ENCODE results near the gene CRELD1.
A peak's percentile ranks its signal among the peaks of the same experiment; 100 is the strongest.
"Not testable (repeated sequence)": the region's sequence is repeated elsewhere in the genome, so short reads cannot be mapped to it uniquely, and the experiment has no call there.

CRELD1 gene

DNA sequence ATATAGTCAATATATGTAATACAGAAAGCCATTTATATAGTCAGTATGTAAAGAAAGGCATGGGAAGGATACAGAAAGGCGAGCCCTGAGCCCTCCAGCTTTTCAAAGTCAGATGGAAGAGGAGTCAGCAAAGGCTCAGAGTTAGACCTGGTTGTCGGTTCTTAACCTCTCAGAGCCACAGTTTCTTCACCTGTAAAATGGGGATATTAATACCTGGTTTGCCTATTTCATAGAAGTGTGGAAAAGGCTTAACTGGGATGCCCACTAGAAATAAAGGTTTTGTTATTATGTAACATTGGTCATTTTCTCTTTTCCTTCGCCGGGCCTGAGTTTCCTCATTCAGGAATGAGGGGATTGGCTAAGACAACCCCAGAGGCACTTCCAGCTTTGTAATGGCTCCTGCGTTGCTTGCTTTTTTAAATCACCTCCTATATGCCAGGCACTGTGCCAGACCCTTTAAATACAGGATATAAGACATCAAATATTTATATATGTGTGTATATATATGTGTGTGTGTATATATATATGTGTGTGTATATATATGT is 2.4 kb downstream of the CRELD1 start:
- no peak for DNase-seq

DNA sequence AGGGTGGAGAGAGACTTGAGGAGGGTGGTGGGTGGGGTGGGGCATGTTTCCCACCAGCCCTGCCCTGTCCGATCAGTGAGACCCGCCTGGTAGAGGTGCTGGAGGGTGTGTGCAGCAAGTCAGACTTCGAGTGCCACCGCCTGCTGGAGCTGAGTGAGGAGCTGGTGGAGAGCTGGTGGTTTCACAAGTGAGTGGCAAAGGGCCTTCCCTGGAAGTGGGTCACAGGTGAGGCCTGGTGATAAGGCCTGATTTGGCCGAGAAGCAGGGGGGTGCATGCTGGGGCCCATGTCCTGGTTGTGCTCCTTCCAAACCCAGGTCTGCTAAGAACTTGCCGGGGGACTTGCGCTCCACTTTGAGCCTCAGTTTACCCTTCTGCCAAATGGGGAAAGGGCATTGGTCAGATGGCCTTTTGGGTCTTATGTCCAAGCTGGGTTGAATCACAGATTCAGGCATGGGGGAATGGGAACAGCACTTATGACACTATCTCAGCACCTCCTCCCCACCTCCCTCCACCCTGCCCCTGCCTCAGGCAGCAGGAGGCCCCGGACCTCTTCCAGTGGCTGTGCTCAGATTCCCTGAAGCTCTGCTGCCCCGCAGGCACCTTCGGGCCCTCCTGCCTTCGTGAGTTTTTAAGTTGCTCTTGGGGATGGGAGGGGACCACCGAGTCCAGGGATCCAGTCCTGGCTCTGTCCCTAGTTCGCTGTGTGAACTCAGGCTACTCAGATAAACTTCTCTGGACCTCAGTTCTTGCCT is 4.0 kb downstream of the CRELD1 start:
- DNase-seq = no peak

DNA sequence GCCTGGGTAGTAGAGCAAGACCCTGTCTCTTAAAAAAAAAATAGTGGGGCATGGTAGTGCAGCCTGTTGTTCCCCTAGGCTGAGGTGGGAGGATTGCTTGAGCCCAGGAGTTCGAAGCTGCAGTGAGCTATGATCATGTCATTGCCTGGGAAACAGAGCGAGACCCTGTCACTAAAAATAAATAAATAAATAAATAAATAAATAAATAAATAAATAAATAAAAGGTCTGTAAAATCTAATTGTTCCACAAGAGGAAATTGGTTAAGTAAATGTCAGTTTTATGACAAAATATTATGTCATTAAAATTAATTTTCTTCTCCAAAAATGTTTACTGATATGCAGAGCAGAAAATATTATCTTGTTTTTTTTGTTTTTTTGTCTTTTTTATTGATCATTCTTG is 5.3 kb downstream of the CRELD1 start:
- no peak for DNase-seq

DNA sequence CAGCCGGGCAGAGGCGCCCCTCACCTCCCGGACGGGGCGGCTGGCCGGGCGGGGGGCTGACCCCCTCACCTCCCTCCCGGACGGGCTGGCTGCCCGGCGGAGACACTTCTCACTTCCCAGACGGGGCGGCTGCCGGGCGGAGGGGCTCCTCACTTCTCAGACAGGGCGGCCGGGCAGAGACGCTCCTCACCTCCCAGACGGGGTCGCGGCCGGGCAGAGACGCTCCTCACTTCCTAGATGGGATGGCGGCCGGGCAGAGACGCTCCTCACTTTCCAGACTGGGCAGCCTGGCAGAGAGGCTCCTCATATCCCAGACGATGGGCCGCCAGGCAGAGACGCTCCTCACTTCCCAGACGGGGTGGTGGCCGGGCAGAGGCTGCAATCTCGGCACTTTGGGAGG is 6.3 kb downstream of the CRELD1 start:
- not testable (repeated sequence) for DNase-seq

DNA sequence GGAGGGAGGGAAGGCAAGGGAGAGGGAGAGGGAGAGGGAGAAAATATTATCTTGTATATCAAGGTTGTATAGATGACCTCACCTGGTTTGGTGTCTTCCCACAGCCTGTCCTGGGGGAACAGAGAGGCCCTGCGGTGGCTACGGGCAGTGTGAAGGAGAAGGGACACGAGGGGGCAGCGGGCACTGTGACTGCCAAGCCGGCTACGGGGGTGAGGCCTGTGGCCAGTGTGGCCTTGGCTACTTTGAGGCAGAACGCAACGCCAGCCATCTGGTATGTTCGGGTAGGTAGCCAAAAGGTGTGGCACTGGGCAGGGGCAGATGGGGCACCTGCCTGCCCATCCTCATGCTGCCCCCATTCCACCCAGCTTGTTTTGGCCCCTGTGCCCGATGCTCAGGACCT is 7.1 kb downstream of the CRELD1 start:
- no peak for DNase-seq

DNA sequence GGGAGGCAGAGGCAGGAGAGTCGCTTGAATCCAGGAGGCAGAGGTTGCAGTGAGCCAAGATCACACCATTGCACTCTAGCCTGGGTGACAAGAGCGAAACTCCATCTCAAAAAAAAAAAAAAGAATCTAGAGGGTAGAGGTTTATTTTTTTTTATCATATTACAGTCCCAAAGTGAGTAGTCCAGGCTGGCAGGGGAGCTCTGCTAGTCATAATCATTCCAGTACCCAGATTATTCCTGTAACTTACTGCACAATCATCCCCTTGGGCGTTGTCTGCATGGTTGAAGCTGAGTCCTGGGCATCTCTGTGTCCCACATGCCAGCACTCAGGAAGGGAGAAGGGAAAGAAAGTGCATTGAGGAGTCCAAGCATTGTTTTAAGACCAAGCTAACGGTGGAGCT is 8.5 kb downstream of the CRELD1 start:
- DNase-seq = no peak

DNA sequence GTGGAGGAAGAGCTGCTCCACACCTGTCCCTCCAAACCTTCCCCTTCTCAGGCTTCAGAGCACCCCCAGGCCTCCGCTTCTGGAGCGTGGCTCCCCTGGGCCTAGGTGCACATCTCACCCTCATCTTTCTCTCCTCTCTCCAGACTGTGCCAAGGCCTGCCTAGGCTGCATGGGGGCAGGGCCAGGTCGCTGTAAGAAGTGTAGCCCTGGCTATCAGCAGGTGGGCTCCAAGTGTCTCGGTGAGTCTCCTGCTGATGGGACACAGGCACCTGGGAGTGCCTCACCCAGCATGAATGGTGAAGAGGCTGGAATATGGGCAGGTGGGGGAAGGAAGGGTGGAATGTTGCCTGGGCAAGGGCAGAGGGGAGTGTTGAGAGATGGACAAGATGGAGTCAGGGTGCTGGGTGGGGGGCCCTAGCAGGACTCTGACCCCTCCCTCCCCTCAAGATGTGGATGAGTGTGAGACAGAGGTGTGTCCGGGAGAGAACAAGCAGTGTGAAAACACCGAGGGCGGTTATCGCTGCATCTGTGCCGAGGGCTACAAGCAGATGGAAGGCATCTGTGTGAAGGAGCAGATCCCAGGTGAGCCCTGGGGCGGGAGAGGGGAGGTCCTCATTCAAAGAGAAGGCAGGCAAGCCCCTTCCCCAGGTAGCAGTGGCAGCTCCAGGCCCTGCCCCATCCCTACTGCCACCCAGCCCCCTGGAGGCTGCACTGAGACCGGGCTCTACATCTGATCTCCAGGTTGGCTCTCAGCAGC is 9.5 kb downstream of the CRELD1 start:
- no peak for DNase-seq

DNA sequence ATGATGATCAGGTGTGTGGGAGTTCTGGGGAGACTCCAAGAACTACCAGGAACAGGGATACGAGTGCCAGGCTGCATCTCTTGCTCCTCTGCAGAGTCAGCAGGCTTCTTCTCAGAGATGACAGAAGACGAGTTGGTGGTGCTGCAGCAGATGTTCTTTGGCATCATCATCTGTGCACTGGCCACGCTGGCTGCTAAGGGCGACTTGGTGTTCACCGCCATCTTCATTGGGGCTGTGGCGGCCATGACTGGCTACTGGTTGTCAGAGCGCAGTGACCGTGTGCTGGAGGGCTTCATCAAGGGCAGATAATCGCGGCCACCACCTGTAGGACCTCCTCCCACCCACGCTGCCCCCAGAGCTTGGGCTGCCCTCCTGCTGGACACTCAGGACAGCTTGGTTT is 10.6 kb downstream of the CRELD1 start:
- DNase-seq = no peak

DNA sequence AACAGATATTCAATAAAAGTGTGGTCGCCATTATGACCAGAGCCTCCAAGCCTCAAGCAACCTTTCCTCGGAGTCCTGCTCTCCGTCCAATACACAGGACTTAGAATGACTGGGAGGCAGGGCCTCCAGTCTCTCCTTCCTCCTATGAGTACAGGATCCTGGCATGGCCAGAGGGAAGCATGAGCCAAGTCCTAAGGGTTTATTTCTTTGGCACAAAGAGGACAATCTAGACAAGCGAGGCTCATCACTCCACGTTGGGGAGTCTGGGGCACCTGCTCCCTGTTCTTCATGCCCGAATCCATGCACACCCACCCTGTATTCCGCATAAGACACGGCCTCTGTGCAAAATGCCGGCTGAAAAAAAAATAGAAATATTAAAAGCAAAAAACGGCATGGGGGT is 11.7 kb downstream of the CRELD1 start:
- no peak for DNase-seq

DNA sequence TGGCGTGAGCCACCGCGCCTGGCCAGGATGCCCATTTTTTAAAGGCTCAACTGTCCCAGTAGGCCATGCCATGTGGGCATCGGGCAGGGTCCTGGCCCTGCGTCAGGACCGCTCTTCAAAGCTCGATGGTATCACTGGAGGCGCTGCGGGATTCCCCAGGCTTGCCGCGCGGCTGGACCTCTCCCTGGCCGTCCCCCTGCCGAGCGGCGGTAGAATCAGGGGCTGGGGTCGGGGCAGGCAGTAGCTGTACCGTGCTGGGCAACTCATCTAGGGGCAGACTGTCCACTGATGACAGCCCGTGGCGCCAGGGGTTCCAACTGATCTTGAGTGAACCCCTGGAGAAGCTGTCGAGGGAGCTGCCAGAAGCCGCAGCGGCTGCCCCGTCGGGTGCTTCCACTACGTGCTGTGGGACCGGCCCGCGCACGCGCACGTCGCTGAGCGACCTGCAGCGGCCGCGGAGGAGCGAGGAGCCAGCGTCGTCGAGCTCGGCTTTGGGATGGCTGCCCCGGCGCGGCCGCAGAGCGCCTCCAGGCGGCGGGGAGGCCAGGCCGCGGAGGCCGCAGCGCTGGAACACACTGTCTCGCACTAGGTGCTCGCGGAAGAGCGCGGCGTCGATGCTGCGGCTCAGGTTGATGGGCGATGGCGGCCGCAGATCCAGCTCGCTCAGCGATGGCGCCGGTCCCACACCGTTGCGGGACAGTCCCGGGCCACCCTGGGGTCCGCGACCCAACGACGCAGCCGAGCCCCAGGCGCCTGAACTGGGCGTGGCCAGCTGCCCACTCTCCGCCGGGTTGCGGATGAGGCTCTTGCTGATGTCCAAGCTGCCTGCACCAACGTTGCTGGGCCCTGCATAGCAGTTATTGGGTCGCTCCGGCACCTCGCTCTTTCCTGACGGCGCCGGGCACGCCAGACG is 12.7 kb downstream of the CRELD1 start:
- DNase-seq = peak; percentile 85

DNA sequence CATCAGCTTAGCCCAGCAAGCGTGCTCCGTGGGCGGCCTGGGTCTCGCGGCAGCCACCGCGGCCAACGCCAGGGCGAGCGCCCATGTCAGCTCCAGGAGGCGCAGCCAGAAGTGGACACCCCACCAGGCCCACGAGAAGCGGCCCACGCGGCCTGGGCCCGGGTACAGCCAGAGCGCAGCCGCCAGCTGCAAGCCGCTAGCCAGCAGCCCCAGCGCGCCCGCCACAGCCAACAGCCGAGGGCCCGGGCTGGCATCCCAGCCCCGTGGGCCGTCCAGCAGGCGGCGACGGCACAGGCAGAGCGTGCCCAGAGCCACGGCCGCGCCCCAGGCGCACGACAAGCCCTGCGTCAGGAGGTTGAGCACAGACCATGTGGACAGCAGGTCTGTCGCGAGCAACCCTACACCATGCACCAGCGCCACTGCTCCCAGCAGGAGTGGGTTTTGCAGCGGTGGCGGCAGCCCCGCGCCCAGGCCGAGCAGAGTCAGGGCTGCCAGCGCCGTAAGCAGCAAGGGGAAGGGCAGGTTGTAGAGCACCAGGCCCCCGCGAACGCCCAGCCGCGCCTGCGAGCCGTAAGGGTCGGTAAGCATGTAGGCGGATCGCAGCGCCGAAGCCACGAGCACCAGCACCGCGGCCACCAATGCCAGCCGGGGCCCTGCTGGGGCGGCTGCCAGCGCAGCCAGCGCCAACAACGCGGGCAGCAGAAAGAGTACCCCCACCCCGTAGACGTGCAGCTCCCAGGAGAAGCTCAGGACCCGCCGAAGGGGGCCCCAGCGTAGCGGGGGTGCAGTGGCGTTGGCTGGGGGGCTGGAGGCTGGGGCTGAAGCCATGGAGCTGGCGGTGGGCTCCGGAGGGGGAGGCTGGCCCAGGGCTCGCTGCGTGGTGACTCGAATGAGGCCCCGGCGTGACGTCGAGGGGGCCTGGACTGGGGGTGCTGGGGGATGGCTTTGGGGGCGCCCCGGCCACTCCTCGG is 13.7 kb downstream of the CRELD1 start:
- DNase-seq = no peak

DNA sequence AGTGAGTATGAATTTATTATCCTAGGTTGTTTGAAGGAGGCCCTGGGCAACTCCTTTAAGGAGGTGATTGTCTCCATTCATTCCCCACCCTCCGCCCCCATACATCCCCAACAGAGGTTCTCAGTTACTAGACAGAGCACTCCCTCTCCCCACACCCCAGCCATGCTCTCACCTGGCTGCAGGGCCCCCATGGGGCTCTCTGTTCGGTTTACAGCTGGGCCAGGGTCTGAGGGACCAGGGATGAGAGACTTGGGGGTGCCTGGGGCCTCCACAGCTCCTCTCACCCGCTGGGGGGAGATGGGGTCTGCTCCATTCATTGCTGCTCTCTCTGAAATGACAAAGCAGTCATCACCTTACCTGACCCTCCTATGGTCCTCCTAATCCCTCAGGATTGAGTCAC is 15.0 kb downstream of the CRELD1 start:
- DNase-seq = no peak

DNA sequence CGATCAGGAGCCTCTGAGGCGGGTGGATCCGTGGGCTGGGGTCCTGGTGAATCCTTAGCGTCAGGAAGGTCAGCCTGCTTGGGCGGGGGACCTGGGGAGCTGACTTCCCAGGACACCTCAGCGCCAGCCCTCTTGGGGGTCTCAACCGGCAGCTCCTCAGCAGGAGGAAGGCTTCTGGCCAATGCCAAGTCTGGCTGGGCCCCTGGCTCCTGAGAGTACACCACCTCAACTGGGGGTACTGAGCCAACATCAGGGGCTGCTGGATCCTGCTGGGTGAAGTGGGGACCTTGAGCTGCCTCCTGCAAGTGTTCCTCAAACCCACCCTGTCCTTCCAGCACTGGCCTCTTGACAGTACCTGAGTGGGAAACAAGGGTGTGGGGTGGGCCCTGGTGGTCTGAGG is 15.5 kb downstream of the CRELD1 start:
- no peak for DNase-seq

DNA sequence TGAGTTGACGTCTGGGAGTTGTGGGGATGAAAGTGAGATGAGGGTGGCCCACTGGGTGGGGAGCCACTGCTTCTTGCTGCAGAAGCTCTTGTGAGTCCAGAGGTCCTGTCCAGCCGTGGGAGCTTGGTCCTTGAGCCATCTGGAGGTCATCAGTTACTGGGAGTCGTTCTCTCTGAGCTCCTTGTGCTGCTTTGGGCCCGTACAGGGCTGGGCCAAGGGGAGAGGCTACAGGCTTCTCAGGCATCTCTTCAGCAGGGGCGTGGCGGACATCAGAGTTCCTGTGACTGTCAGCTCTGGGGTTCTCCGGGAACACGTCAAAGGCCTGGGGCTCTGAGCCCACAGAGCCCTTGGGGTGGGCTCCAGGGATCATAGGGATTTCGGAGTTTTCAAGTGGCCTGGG is 16.0 kb downstream of the CRELD1 start:
- no peak for DNase-seq

DNA sequence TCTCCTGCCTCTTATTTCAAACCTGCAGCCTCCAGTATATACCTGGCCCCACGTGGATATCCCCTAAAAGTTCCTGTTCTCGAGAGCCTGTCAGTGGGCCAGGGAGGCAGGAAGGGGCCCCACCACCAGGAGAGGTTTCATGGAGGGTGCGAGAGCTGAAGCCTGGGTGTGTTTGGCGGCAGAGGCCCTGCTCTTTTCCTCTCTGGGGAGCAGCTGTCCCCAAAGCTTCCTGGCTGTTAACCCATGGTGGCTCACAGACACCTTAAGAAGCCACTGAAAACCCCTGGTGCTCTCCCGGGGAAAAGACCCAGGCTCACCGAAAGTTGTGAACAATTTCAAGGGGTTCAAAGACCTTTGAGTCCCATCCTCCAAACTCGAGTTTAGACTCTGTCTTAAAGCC is 17.5 kb downstream of the CRELD1 start:
- DNase-seq = peak; percentile 29

DNA sequence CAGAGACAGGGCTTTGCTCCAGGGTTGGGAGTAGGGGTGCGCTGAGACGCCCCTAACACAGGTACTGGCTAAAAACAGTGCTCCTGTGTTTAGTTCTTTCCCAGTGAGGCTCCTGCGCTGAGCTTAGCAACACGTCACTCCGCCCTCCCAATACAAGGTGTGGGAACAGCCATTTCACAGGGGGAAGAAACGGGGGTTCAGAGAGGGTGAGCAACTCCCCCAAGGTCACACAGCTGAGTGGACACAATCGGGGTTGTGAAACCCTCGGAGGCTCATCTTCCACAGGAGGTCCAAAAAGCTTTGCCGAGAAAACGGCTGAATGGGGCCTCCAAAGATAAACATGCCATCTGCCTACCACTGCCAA is 17.9 kb downstream of the CRELD1 start:
- DNase-seq = no peak

DNA sequence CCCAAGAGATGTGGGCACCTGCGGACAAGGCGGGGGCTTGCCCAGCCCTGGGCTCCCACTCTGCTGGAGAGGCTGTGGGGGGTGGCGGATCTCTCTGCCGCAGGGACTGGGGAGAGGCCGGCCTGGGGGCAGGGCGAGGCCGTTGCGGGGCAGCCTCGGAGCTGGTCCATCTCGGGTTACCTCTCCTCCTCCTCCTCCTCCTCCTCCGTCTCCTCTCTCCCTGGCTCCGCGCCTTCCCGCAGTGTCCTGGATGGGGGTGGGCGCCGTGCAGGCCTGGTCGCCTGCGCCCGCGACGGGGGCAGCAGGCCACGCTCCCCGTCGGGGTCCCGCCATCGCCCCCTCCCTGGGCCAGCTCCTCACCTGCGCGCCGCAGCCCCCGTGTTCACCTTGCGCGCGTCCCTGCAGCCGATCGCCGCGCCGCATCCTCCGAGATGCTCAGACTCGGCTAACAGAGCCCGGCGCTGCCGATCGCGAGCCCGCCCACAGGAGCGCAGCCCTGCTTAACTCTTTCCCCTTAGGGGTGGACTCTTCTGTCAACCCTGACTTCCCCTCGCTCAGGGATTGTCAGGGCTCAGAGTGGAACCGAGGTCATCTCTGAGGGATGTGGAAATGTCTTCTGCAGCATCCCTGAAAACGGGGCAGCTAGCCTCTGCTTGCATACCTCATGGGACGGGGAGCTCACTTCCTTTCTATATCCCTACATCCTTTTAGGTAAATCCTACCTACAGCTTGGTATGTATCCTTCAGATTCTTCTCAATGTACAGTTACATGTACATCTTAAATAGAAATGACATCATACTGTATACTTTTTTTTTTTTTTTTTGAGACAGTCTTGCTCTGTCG is 18.6 kb downstream of the CRELD1 start, which contains the start of gene PRRT3:
Gene PRRT3, minus strand, starts transcription at position 447 of the 844 bp plus-strand sequence. CDS start 2,293 bp downstream, outside the sequence.
- DNase-seq = peak; percentile 69

DNA sequence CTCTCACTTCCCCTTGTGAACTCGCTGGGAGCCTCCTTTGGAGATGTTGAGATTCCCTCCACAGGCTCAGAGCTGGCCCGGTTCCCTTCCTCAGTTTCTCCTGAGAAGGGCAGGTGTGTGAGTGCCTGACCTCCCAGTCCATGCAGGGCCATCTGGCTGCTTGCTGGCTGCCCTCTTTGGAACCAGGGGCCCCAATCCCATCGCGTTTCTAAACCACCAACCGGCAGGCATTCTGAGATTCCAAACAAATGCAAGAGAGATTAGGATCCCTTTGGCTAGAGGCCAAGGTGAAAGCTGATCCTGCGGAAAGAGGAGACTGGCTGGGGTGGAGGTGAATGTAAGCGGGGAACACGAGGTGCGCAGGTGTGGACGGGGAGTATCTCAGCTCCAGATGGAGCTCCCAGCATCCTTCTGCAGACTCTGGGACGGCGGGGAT is 21.5 kb downstream of the CRELD1 start:
- DNase-seq = no peak

DNA sequence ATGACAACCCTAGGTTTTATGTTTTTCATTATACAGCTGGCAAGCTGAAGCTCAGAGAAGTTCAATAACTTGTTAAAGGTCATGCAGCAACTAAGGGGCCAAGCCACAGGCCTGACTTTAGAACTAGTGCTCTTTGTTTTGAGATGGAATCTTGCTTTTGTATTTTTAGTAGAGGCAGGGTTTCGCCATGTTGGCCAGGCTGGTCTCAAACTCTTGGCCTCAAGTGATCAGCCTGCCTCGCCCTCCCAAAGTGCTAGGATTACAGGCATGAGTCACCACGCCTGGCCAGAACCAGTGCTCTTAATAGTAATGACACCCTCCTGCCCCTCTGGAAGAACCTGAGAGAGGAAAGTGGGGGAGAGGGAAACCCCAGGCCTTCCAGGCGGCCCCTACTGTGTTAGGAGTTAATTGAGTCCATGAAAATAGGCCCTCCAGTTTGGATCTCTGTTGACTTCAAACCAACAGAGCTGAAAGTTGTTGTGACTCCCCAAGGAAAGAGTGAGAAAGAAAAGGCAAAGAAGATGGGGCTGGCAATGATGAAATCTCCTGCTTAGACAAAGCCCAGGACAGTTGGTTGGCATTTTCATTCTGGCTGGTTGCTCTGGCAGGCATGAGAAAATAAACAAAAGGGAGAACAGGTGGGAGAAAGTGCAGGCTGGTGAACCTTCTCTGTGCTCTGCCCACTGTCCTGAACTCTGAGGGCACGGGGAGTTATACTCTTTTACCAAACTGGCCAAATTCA is 22.1 kb downstream of the CRELD1 start:
- no peak for DNase-seq

DNA sequence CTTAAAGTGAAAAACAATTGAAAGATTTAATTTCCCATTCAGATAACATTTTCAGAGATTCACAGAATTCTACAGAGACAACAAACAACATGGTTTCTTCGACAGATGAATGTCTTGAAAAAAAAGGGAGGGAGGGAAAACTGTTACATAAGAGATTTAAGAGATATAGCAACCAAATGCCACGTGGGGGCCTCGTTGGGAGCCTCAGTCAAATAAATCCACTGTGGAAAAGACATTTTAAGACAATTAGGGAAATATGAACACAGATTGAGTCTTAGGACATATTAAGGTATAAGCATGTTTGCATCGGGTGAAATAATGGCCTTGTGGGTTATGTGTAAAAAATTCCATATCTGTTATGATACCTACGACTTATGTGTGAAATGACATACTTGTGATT is 23.6 kb downstream of the CRELD1 start:
- DNase-seq = no peak
